GM18502 (cell line): Measurements from ENCODE around the gene LBX2.
"Not testable (repeated sequence)": the region's sequence is repeated elsewhere in the genome, so short reads cannot be mapped to it uniquely, and the experiment has no call there.

ENCODE experiments used
- ATAC-seq: cut with Tn5 transposase; IDR thresholded peaks from one replicate; pipeline ENCODE4 v1.9.1; 2021; ENCODE audit warnings: mild to moderate bottlenecking; ENCODE audit not compliant: unreplicated experiment, poor library complexity

LBX2 gene

GRCh38 chr2:74488643-74489481 is 10.5 kb downstream of the LBX2 start:
- ATAC-seq = no peak

GRCh38 chr2:74486141-74486540 is 13.3 kb downstream of the LBX2 start:
- no peak for ATAC-seq

GRCh38 chr2:74483675-74484164 is 15.7 kb downstream of the LBX2 start:
- ATAC-seq = not testable (repeated sequence)

- ATAC-seq = peak; percentile 94
Observed at GRCh38 chr2:74482801-74483674, 16.4 kb downstream of the LBX2 start, which contains the start of the genes CCDC142 and TTC31. TSS of gene CCDC142 (minus strand) at chr2:74482998. CDS start at chr2:74482837, 161 bp downstream. TSS of gene TTC31 (plus strand) at chr2:74483081. CDS start at chr2:74483096, 15 bp downstream.

- ATAC-seq = peak; percentile 42
Observed at GRCh38 chr2:74481961-74482800, 17.2 kb downstream of the LBX2 start.

GRCh38 chr2:74481431-74481830 is 18.0 kb downstream of the LBX2 start:
- no peak for ATAC-seq

- no peak for ATAC-seq
Observed at GRCh38 chr2:74474899-74475298, 24.5 kb downstream of the LBX2 start.

GRCh38 chr2:74474481-74474880 is 24.9 kb downstream of the LBX2 start:
- ATAC-seq = no peak

GRCh38 chr2:74472945-74473258 is 26.5 kb downstream of the LBX2 start:
- ATAC-seq = no peak

- ATAC-seq = peak; percentile 89
Observed at GRCh38 chr2:74472086-74472944, 27.1 kb downstream of the LBX2 start, which contains the start of gene MRPL53. TSS of gene MRPL53 (minus strand) at chr2:74472680. CDS start at chr2:74472660, 20 bp downstream.

GRCh38 chr2:74471332-74472065 is 27.9 kb downstream of the LBX2 start:
- no peak for ATAC-seq

- ATAC-seq = not testable (repeated sequence)
Observed at GRCh38 chr2:74470742-74471141, 28.7 kb downstream of the LBX2 start.

GRCh38 chr2:74464406-74464805 is 35.0 kb downstream of the LBX2 start:
- no peak for ATAC-seq

- ATAC-seq = no peak
Observed at GRCh38 chr2:74462786-74463105, 36.7 kb downstream of the LBX2 start.

GRCh38 chr2:74462054-74462785 is 37.2 kb downstream of the LBX2 start:
- ATAC-seq = no peak

- no peak for ATAC-seq
Observed at GRCh38 chr2:74461187-74462053, 38.0 kb downstream of the LBX2 start.

- ATAC-seq = not testable (repeated sequence)
Observed at GRCh38 chr2:74460187-74460586, 39.2 kb downstream of the LBX2 start.
